Peyer's patch (tissue), 4 donors: ENCODE measurements around the gene KRT83.

Experiments used
- CTCF ChIP-seq, 6 experiments: fragments of 450-650 bp in 4 of 6; fragments of 200-600 bp in 2 of 6; sonication (generic) in 1 of 6; IDR thresholded peaks; one replicate each; pipeline ENCODE4 v1.5.1; 2017 to 2019; ENCODE audit warnings: antibody characterized with exemption in 6 of 6, mild to moderate bottlenecking in 3 of 6, moderate library complexity in 1 of 6
- POLR2A ChIP-seq, 2 donors: fragments of 450-650 bp; IDR thresholded peaks; one replicate each; pipeline ENCODE4 v1.5.1; 2017; ENCODE audit warnings: antibody characterized with exemption in 2 of 2, mild to moderate bottlenecking in 2 of 2, moderate library complexity in 2 of 2

DNA sequence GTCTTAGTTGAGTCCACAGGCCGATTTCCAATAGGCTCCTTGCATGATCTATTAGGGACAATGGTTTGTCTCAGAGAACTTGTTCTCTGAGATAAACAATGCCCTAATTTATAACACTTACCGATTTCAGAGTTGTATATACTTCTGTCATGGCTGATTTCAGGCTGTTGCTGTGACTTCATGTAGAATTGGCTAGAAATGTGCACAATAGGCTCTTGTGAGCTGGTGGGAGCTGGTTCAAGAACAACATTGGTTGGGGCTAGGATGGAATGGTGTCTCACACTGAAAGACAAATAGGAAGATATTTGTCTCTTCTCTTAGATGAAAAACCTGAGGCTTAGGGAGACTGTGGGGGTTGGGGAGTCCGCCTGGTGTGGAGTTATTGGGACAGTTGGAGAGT is 53.5 kb downstream of the KRT83 start:
- no peak for TF ChIP-seq CTCF (IDR thresholded peaks at IDR 0.05)
- no peak for TF ChIP-seq POLR2A (IDR thresholded peaks at IDR 0.05)
